ENCODE results near the gene C2orf15.
"Not testable (repeated sequence)": the region's sequence is repeated elsewhere in the genome, so short reads cannot be mapped to it uniquely, and the experiment has no call there.

The C2orf15 gene

DNA sequence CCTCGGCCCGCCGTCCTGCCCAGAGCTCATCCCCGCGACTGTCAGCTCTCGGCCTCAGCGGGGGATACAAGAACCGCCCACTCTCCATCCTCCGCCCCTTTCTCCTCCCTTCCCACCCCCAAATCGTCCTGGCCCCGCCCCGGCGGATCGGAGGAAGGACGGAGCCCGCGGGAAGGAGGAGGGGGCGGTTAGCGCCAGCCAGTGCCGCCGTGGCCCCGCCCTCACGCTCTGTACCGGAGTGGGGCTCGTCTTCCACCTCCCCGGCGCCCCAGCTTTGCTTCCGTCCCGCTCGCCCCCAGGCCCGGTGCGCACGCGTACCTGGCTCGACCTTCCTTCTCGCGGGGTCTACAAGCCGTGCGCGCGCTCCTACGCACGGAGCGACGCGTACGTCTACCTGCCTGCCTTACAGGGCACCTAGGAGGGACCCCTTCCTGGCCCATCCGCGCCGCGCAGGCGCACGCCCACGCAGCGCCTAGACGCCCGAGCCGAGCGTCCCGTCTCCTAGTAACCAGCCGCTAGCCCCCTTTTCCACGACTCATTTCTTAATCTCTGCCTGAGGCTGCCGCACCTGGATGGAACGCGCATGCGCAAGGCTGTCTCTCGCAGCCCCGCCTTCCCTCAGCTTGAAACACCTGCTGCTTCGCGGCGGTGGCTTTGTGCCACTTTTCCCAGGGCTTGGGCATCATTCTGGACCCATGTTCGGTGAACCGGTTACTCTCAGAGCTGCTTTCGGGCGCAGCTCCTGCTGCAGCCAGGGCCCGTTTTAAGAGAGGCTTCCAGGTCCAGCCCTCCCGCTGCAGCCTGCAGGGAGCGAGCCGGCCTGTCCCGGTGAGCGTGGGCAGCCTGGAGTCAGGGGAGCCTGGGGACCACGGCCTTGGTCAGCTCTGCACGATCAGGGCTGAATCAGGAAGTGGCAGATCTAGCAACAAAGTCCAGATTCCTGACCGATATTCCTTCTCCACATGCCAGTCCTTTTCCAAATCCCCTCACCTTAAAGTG lies at the start of gene C2orf15:
C2orf15 (plus strand) TSS at position 598 of the 999 bp plus-strand sequence. CDS start 8,852 bp downstream, outside the sequence.
- DNase-seq (ENCODE audit: low read depth, low spot score): peak; percentile 49

GRCh38 chr2:99096728-99097127 lies 44.8 kb upstream of the C2orf15 start:
- no peak for DNase-seq (ENCODE audit: low read depth, low spot score)

DNA sequence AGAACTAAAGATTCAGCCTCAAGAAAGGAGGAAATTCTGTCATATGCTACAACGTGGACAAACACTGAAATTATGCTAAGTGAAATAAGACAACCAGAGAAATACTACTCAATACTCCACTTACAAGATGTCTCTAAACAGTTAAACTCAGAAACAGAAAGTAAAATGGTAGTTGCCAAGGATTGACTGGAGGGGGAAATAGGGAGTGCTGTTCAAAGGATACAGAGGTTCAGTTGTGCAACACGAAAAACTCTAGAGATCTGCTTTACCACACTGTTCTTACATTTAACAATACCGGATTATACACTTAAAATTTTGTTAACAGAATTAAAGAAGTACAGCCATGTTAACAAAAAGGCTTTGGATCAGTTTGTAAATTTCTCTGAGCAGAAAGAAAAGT lies 39.8 kb upstream of the C2orf15 start:
- no peak for DNase-seq (ENCODE audit: low read depth, low spot score)

DNA sequence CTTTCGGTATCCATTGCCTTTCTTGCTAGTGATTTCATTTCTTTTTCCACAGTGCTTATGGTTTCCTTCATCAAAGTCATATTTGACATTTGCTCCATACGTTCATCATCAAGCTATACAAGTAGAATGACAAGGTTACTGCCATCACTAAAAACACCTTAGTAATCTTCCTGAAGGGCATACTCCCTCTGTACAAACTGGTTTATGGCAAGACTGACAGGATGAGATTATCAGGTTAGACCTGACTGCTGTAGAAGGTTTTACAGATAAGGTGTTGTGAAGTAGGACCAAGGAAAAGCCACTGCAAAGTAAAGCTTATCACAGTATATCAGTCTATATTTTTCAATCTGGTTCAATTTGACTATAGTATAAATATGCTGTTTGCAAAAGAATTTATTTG lies 37.5 kb upstream of the C2orf15 start:
- DNase-seq (ENCODE audit: low read depth, low spot score): no peak

GRCh38 chr2:99106913-99107312 lies 34.6 kb upstream of the C2orf15 start:
- no peak for DNase-seq (ENCODE audit: low read depth, low spot score)

- DNase-seq (ENCODE audit: low read depth, low spot score): no peak
Measured at GRCh38 chr2:99111236-99111635, 30.3 kb upstream of the C2orf15 start.

- DNase-seq (ENCODE audit: low read depth, low spot score): no peak
Measured at GRCh38 chr2:99111945-99112344, 29.6 kb upstream of the C2orf15 start.

- DNase-seq (ENCODE audit: low read depth, low spot score): no peak
Measured at GRCh38 chr2:99112617-99113016, 28.9 kb upstream of the C2orf15 start.

DNA sequence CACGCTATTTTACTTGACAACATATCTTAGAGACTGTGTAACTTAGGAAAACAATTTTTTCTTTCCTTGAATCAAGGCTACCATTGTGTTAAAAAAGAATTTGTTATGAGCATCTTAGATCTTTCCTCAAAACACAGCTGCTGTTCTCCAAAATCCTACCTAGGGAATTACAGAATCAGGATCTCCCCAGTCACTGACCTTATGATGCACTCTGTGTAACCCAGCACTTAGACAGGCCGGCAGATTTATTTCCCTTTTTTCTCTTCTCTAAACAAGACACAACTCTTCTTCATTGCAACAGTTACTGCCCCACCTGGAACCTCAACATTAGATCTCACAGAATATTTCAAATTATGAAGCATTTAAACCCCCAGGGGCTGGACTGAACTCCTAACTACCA lies 13.5 kb upstream of the C2orf15 start:
- no peak for DNase-seq (ENCODE audit: low read depth, low spot score)

DNA sequence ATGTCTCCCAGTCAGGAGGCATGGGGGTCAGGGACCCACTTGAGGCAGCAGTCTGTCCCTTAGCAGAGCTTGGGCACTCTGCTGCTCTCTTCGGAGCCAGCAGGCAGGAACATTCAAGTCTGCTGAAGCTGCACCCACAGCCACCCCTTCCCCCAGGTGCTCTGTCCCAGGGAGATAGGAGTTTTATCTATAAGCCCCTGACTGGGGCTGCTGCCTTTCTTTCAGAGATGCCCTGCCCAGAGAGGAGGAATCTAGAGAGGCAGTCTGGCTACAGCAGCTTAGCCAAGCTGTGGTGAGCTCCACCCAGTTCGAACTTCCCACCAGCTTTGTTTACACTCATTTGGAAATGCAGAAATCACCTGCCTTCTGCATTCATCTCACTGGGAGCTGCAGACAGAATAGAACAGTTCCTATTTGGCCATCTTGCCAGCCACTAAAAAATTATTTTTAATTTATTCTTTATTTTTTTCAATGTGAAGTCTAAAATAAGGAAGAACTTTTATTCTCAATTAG lies 6.4 kb upstream of the C2orf15 start:
- DNase-seq (ENCODE audit: low read depth, low spot score): not testable (repeated sequence)

- no peak for DNase-seq (ENCODE audit: low read depth, low spot score)
Measured at GRCh38 chr2:99139003-99139402, 2.5 kb upstream of the C2orf15 start.

DNA sequence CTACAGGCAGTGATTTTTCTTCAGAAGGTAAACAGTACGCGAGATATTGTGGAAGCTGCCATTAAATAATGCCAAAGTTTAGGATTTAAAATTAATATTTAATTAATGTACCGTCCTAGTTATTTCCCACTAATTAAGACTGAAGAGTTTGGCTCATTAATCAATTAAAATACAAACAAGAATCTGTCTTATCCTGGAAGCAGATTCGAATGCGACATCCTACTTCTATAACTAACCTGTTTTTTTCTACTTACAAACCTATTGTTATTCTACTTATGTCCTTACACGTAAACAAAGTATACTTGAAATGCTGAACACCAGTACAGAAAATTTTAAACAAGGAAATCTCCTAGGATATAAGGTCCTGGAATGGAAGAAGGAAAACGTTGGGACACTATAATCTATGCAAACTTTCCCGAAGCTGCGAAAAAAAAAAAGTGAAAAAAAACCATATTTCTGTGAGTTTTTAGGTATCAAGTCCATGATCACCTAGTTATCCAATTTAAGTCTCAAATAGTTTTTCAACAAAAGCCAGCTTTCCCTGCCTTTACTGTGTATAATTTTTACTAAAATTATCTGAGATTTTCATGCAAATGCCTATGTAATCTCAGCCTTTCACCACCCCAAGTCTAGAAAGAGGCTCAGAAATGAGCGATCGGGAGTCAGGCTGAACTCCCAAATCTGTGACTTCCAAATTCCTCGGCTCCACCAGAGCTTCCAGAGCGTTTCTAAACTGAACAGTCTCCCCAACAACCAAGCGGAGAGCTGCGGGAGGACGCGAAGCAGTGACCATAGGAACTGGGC lies 1.2 kb upstream of the C2orf15 start:
- DNase-seq (ENCODE audit: low read depth, low spot score): no peak

DNA sequence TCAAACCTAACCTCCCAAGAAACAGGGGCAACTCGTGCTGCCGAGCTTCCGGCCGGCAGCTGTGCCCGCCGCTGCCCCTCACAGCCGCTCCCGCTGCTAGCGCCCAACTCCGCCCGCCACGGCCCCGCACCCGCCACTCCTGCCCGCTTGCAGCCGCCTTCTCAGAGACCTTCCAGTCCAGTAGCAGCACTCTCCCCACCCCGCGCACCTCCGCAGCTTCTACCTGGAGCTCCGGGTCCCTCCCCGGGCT lies 722 bp upstream of the C2orf15 start:
- DNase-seq (ENCODE audit: low read depth, low spot score): no peak

GRCh38 chr2:99150706-99151105 lies 9.2 kb downstream of the C2orf15 start:
- no peak for DNase-seq (ENCODE audit: low read depth, low spot score)

DNA sequence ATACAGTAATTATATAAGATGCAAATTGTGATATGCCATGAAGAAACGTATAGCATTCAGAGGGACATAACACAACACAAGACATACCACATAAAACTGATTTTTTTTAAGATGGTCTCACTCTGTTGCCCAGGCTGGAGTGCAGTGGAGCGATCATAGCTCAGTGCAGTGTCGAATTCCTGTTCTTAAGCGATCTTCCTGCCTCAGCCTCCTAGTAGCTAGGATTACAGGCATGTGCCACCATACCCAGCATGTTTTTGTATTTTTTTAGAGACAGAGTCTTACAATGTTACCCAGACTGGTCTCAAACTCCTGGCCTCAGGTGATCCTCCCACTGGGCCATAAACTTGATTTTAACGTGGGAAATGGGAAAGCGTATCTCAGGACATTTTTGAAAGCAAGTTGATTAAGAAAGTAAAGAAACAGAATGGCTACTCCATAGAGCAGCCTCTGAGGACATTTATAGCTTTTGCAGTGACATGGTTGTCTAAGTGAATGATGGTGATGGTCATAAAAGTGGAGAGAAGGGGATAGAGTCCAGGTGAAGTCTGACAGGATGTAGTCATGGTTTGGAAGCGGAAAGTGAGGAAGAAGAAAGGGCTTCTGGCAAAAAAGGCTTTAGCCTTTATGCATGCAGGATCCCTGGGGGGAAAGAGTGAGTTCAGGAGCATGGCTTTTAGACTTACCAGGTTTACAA lies 10.8 kb downstream of the C2orf15 start:
- no peak for DNase-seq (ENCODE audit: low read depth, low spot score)

DNA sequence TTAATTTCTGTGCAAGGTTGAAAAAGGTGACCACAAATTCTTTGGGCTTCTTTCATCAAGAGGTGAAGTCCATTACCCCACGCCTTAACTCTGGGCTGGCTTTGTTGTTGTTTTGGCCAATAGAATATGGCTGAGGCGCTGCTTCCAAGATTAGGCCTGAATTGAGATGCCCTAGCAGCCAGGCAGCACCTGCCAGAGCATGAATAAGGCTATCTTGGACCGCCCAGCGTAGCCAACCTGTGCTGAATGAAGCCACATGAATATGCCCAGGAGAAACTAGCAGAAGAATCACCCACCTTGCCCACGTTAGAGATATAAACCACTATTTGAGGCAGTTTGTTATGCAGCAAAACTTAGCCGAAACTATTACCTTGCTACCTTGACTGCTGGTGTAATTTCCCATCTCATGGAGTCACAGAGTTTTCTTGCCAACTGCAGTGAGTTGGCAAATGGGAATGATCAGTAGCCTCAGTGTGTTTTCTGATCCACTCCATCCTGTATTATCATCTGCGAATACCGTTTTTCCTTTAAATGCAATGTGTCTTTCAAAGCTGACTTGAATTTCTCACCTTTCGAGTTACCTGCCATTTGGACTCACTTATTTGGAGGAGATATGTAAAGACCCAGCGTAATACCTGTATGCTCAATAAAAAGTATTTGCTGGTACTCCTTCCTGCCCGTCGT lies 12.6 kb downstream of the C2orf15 start:
- DNase-seq (ENCODE audit: low read depth, low spot score): no peak

DNA sequence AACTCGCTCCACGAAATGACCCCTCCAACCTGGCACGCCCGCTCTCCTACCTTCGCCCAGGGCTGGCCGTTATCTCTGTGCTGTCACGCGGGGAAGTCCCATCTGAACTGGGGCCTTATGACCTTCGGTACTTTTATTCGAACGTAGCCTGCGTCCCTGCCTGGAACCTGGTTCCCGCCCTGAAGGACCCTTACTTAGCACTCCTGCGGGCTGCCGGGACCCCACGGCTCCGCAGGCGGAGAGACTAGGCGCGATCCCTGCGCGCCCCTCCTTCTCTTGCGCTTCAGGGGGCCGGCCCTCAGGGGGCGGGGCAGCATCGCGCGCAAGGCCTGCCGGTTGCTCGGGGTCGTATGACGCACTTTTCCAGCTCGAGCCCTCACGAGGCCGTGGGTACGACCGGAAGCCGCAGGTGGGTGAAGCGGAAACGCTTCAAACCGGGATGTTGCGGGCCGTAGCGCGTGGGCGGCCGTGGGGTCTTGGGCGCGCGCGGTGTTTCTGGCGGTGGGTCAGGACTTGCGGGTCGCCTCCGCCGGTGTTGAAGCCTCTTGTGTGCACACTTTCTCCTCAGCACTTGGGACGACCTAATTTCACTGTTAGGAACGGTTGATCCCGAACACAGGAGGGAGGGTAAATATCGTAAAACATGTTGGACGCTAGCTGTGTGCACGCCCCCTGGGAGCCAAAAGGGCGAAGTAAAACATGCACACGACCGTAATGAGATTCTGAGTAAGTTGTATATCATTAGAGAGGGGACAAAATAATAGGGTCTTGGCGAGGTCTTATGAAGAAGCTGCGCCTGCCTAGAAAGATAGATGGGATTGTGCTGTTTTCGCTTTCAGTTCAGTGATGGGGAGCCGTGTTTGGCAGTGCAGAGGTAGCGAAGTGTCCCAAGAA lies 13.4 kb downstream of the C2orf15 start, which contains the start of the genes LIPT1 and TSGA10:
LIPT1 (plus strand) TSS at position 325 of the 894 bp plus-strand sequence. CDS start 6,991 bp downstream, outside the sequence.
TSGA10 (minus strand) TSS at position 300 of the 894 bp plus-strand sequence. CDS start 45,503 bp downstream, outside the sequence.
- peak; percentile 70 for DNase-seq (ENCODE audit: low read depth, low spot score)

DNA sequence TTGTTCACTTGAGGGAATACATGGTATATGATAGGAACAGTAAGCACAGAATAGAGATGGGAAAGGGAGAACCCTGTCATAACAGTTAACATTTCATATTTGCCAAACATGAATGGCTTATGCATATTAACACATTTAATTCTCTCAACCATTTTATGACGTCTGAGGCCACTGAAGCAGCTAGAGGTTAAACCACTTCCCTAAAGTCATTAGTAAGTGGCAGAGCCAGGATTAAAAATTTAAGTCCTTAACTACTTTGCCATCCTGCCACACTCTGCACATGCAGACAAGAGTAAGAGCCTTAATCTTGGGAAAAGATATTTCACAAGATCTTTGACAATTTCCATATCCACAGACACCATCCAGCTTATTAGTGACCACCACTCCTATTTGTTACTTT lies 15.4 kb downstream of the C2orf15 start:
- DNase-seq (ENCODE audit: low read depth, low spot score): no peak

- no peak for DNase-seq (ENCODE audit: low read depth, low spot score)
Measured at GRCh38 chr2:99158599-99158998, 17.1 kb downstream of the C2orf15 start.

DNA sequence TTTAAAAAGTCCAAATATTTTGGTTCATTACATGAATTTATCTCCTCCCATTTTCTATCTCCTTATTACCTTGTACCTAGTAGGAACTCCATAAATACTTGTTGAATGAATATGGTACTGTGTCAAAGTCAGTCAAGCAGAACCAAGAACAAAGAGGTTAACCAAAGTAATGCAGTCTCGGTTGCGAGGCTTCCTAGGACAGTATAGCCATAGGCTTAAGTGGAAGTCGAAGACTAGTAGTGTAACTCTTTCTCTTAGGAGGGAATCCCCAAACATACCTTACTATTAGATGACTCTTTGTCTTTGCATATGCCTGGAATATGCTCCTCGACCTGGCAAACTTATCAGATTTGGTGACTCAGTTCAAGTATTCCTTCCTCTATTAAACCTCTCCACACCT lies 18.1 kb downstream of the C2orf15 start:
- no peak for DNase-seq (ENCODE audit: low read depth, low spot score)
